Neutrophil (primary cell): ENCODE data around the gene TMC1.

ENCODE experiments used
- H3K27ac ChIP-seq: fragments of 200-600 bp; sonication (generic); 2 replicates; pipeline ENCODE4 v1.5.1; 2016; ENCODE audit warnings: mild to moderate bottlenecking, moderate library complexity
- H3K27me3 ChIP-seq: fragments of 200-600 bp; sonication (generic); 2 replicates; pipeline ENCODE4 v1.6.0; 2016; ENCODE audit warnings: mild to moderate bottlenecking
- H3K36me3 ChIP-seq: fragments of 200-600 bp; sonication (generic); 2 replicates; pipeline ENCODE4 v1.5.1; 2017
- H3K4me1 ChIP-seq, 2 experiments: fragments of 200-600 bp in 1 of 2; sonication (generic) in 1 of 2; 1 replicate in 1 of 2; 2 replicates in 1 of 2; pipeline versions ENCODE4 v1.5.1 to v1.6.1; 2013 to 2016; ENCODE audit warnings: low read depth in 1 of 2, low read length in 1 of 2, mild to moderate bottlenecking in 1 of 2, moderate library complexity in 1 of 2; ENCODE audit not compliant: control insufficient read depth in 1 of 2, insufficient read depth in 1 of 2
- H3K4me3 ChIP-seq, 2 experiments: fragments of 200-600 bp in 1 of 2; sonication (generic) in 1 of 2; 1 replicate in 1 of 2; 2 replicates in 1 of 2; pipeline ENCODE4 v1.5.1; 2013 to 2016; ENCODE audit warnings: low read depth in 1 of 2, low read length in 1 of 2, mild to moderate bottlenecking in 1 of 2, moderate library complexity in 1 of 2
- H3K9me3 ChIP-seq: fragments of 200-600 bp; sonication (generic); 2 replicates; pipeline ENCODE4 v1.5.1; 2016
- CTCF ChIP-seq: fragments of 200-600 bp; sonication (generic); IDR thresholded peaks from 2 replicates; pipeline ENCODE4 v1.5.1; 2016; ENCODE audit warnings: antibody characterized with exemption

Gene TMC1

GRCh38 chr9:72489986-72490385 is 31.4 kb upstream of the TMC1 start:
- H3K4me3 ChIP-seq, result no peak overlapping the region
- peaks cover 4% of the 10 kb centered on the region for H3K27me3 ChIP-seq
- H3K36me3 ChIP-seq, result no peaks in the 10 kb centered on the region
- no peak for TF ChIP-seq CTCF
- H3K27ac ChIP-seq, result no peak overlapping the region
- no peaks in the 10 kb centered on the region for H3K9me3 ChIP-seq
- no peaks in the 10 kb centered on the region for H3K4me1 ChIP-seq

- H3K27ac ChIP-seq, result no peak overlapping the region
- H3K4me3 ChIP-seq, result no peak overlapping the region
- no peak for TF ChIP-seq CTCF
- no peaks in the 10 kb centered on the region for H3K36me3 ChIP-seq
- H3K4me1 ChIP-seq, result no peaks in the 10 kb centered on the region
- H3K27me3 ChIP-seq, result peaks cover 4% of the 10 kb centered on the region
- H3K9me3 ChIP-seq, result no peaks in the 10 kb centered on the region
Observed at GRCh38 chr9:72491242-72491641, 30.2 kb upstream of the TMC1 start.

- Histone ChIP-seq H3K9me3 (no peaks in the 10 kb centered on the region), H3K27me3 (peaks cover 3% of the 10 kb centered on the region), H3K27ac (no peak overlapping the region), H3K4me3 (no peak overlapping the region), H3K36me3 (no peaks in the 10 kb centered on the region), H3K4me1 (no peaks in the 10 kb centered on the region)
- TF ChIP-seq CTCF, result no peak
Observed at GRCh38 chr9:72494051-72494450, 27.4 kb upstream of the TMC1 start.

- Histone ChIP-seq H3K27ac (no peak overlapping the region), H3K36me3 (no peaks in the 10 kb centered on the region), H3K4me1 (no peaks in the 10 kb centered on the region), H3K9me3 (no peaks in the 10 kb centered on the region), H3K4me3 (no peak overlapping the region), H3K27me3 (no peaks in the 10 kb centered on the region)
- TF ChIP-seq CTCF, result no peak
Observed at GRCh38 chr9:72497447-72498046, 23.9 kb upstream of the TMC1 start.

- no peaks in the 10 kb centered on the region for H3K9me3 ChIP-seq
- TF ChIP-seq CTCF, result no peak
- H3K4me3 ChIP-seq, result no peak overlapping the region
- no peaks in the 10 kb centered on the region for H3K4me1 ChIP-seq
- H3K36me3 ChIP-seq, result no peaks in the 10 kb centered on the region
- no peak overlapping the region for H3K27ac ChIP-seq
- H3K27me3 ChIP-seq, result no peaks in the 10 kb centered on the region
Observed at GRCh38 chr9:72506615-72507014, 14.8 kb upstream of the TMC1 start.

- Histone ChIP-seq H3K36me3 (no peaks in the 10 kb centered on the region), H3K27me3 (no peaks in the 10 kb centered on the region), H3K9me3 (no peaks in the 10 kb centered on the region), H3K27ac (no peak overlapping the region), H3K4me1 (no peaks in the 10 kb centered on the region), H3K4me3 (no peak overlapping the region)
- no peak for TF ChIP-seq CTCF
Observed at GRCh38 chr9:72509053-72509452, 12.4 kb upstream of the TMC1 start.
